NCI-H774 (cell line): ENCODE results near the gene PRR30.
"Not testable (repeated sequence)": the region's sequence is repeated elsewhere in the genome, so short reads cannot be mapped to it uniquely, and the experiment has no call there.

ENCODE experiments used
- DNase-seq: peaks from one replicate; lab custom pipeline; 2025; lab: John Stamatoyannopoulos, UW

Gene PRR30

DNA sequence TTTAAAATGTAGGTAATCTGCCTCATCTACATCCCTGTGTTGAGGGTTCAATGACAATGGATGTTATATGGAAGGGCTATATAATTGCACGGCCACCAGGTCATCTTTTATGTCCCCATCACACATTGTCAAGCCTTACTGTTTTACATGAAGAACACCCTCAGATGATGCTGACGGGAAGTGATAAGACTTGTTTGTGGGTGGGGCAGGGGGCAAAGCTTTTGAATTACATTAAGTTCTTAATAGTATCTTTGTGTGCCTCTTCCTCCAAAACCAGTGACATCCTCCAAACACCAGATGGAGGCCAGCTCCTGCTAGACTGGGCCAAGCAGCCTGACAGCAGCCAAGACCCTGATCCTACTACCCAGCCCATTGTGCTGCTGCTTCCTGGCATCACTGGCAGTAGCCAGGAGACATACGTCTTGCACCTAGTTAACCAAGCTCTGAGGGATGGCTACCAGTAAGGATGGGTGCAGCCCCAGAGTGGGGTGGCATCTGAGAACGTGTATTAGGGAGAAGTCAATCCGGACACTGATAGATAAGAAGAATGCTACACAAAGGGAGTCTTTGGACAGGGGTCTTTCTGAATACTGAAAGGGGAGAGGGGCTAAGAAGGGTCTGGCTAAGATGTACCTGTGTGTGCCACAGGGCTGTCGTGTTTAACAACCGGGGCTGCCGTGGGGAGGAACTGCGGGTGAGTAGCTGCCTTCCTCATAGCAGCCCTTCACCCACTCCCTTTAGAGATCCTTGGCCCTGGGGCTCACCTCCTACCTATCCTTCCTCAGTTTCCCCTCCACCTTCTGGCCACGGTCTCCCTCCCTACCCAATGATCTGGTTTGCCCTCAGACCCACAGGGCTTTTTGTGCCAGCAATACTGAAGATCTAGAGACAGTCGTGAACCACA is 10.3 kb downstream of the PRR30 start:
- no peak for DNase-seq

DNA sequence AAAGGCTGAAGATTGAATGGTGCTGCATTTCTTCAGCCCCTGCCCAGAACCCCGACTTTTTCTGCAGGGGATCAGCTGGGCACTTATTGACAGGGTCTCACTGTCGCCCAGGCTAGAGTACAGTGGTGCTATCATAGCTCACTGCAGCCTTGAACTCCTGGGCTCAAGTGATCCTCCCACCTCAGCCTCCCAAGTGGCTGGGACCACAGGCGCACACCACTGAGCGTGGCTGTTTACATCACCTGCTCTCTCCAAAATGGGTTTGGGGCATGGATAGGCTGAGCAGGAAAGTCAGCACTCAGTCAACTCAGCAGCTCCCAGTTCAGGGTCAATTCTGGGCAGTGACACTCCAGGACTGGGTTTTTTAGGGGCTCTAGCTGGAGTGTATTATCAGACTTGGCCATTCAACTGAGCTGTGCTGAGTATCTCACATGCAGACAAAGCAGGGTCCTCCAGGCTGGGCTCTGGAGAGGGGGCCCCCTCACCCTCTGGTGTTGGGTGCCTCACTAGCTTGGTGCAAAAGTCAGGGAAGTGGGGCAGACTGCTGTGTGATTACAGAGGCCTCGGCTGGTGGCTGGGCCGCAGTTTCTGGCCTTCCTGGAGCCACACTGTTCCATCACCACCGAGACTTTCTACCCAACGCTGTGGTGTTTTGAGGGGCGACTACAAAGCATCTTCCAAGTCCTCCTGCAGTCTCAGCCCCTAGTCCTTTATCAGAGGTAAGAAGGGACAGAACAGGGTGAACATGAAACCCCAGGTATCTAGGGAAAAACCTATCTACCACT is 11.1 kb downstream of the PRR30 start:
- no peak for DNase-seq

DNA sequence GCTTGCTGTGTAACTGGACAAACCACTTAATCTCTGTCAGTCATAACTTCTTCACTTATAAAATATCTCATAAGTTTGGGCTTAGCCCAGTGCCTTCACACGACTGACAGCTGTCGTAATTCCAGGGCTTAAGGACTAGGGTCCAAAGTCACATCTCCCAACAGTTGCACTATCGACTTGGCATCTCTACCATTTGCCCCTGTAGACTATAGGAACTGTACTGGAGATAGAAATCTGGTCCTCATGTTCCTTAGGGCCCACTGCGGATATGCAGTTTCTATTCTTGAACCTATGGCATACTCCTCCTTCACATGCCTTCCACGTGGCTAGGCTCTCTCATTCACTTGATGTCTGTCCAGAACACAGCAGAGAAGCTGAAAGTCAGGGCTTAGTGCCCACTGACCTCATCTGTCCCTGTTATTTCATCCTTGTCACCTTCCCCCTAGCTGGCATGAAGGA is 12.9 kb downstream of the PRR30 start:
- DNase-seq = no peak

DNA sequence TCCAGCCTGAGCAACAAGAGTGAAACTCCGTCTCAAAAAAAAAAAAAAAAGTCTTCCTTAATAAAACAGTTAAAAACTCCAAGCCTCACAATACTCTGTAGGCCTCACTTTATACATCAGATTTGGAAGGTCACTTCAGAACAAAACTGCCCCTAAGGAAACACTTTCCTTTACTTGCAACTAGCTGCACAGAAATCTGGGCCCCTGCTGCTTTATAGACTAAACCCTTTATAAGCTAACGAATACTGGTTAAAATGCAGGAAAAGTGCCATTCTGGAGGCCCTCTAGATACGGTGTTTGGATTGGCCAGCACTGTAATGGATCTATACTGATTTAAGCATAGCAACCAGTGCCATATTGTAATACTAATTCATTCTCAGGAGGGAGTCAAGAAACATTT is 14.1 kb downstream of the PRR30 start:
- no peak for DNase-seq

DNA sequence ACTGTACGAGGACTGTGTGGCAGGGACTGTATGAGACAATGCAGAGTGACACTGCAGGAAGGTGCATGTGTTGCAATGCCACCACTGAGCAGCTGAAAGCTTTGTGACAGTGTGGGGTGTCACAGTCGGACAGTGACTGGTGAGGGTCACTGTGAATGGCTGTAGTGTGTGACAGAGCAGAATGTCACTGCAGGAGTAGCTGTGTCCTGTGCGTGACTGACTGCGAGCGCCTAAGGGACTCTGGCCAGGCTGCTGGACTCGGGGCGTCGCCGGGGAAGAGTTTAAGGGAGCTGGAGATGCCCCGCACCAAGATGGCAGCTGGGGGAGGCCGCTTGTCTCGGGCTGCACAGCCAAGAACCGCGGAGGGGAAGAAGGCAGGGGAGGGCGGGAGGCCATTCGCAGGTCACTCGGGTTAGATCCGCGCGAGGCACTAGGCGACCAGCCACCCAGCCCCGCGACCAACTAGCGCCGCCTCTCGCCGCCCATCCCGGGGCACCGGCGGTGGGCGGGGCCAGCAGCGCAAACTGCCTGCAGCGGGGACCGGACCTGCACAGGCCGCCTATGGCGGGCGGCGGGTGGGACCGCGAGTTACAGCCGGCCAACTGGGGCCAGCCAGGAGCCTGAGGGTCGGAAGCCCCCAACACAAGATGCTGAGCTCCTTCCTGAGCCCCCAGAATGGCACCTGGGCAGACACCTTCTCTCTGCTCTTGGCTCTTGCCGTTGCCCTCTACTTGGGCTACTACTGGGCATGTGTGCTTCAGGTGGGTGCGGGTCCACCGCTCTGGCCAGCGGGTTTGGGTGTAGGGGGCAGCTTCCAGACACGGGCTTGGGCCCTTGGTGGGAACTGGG is 15.7 kb downstream of the PRR30 start, which contains the start of gene ABHD1:
Gene ABHD1 (plus strand): TSS at position 514 of the 849 bp plus-strand sequence. CDS start 134 bp downstream, at position 648.
- peak; percentile 13 for DNase-seq

DNA sequence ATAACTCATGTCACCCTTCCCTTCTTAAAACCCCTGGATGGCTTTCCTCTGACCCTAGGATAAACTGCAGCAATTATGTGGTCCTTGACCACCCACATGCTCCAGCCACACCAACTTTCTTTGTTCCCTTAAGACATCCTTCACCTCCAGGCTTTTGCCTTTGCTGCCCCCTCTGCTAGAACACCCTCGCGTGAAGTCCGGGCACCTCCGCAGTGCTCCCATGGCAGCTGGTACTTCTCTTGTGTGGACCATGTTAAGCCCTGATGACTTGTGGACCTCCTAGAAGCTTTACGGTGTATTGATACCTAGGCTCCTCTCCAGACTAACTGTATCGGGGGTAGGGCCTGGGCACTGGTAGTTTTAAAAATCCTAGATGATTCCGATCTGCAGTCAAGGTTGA is 16.4 kb downstream of the PRR30 start:
- no peak for DNase-seq

DNA sequence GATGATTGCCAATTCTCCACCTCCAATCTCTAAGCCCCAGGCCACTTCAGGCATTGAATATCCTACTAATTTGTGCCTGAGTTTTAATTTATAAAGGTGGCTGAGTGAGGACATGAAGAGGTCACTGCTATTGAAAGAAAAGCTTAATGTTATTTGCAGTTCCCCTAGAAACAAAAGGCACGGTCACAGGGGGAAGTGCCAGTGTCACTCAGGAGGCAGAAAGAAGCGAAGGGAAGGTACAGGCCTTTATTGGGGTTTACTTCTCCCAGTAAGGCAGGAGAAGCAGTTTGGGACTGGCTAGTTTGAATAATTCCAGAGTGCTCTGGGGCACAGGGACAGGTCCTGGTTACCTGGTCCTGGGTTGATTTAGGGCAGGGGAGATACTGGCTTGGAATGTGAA is 17.3 kb downstream of the PRR30 start:
- no peak for DNase-seq

DNA sequence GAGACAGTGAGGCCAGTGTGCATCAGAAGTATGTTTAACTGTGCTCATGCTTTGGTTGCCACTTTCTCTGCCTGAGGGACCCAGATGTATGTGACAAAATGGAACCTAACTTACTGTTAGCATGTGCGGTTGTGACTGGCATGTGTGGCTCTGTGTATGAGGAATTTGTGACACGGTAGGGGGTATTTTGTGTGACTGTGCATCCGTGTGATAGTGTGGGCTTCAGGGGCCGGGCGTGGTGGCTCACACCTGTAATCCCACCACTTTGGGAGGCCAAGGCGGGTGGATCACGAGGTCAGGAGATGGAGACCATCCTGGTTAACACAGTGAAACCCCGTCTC is 19.9 kb downstream of the PRR30 start:
- not testable (repeated sequence) for DNase-seq

DNA sequence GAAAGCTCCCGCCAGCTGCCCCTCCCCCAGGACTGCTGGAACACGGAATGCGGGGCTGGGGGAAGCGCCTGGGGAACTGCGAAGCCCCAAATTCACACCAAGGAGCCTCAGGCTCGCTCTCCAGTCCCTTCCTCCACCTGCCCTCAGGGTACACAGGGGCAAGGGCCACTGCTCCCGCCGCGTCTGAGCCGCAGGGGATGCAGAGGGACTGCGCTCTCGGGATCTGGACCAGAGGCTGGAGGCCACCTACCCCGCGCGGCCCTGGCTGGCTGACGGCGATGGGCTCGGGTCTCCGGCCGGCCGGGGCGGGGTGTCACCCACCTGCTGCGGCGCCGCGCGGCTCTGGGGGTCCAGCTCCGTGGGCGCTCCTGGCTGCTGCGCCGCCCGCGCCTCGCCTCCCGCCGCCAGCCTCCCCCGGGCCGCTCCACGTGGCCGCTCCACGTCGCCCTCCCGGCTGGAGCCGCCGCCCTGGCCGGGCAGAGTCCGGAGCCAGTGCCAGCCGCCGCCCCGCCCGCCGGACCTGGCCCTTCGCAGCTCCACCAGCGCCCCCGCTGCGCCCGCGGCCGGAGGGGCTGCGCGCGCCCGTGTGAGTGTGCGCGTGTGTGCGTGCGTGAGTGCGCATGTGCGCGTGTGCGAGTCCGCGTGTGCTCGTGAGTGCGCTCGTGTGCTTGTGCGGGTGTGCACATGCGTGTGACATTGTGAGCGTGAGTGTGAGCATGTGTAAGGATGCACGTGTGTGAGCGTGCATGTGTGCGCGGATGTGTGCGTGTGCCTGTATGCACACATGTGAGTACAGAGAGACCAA is 20.5 kb downstream of the PRR30 start, which contains the start of gene CGREF1:
Gene CGREF1 (minus strand): TSS at position 604 of the 805 bp plus-strand sequence. CDS start 14,762 bp downstream, outside the sequence.
- no peak for DNase-seq

DNA sequence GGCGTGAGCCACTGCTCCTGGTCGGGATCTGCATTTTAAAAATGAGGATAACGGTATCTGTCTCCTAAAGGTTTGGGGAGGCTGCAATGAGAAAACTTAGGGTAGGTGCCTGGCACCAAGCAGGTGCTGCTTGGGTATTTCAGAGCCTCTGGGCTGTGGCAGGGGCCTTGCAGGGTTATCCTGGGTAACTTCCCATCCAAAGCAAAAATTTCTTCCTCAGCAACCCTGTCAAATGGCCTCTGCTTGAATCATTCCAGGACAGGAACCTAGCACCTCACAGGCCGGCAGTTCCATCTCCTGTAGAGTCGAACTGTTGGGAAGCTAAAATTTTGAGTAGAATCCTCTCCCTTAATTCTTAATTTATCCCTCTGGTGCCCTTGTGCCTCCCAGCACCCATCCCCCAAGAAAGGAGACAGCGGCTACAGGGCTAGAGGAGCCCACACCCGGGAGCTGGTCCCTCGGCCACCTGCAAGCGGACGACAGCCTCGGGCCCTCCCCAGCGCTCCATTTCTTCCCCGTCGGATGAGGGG is 21.1 kb downstream of the PRR30 start:
- DNase-seq = no peak

DNA sequence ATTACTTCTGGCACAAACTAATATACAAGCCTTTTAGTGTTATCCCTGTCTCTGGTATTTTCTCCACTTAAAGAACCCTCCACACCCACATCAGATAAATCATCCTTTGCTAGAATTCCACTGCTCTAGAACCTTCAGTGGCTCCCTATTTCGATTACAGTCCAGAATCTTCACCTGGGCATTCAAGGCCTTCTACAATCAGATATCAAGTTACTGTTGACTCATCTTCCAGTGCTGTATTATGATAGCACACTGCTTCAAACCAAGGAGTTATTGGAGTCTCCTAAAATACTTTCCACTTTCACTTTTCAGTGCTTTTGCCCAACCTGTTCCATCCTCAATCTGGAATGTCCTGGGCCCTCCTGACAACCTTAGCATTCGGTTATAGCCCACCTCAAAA is 23.7 kb downstream of the PRR30 start:
- no peak for DNase-seq

DNA sequence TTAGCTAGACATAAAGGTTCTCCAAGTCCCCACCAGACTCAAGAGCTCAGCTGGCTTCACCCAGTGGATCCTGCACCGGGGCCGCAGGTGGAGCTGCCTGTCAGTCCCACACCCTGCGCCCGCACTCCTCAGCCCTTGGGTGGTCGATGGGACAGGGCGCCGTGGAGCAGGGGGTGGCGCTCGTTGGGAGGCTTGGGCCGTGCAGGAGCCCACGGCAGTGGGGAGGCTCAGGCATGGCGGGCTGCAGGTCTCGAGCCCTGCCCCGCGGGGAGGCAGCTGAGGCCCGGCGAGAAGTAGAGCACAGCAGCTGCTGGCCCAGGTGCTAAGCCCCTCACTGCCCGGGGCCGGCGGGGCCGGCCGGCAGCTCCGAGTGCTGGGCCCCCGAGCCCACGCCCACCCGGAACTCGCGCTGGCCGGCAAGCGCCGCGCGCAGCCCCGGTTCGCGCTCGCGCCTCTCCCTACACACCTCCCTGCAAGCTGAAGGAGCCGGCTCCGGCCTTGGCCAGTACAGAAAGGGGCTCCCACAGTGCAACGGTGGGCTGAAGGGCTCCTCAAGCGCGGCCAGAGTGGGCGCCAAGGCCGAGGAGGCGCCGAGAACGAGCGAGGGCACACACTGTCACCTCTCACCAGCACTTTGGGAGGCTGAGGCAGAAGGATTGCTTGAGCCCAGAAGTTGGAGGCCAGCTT is 27.7 kb downstream of the PRR30 start:
- DNase-seq = not testable (repeated sequence)

DNA sequence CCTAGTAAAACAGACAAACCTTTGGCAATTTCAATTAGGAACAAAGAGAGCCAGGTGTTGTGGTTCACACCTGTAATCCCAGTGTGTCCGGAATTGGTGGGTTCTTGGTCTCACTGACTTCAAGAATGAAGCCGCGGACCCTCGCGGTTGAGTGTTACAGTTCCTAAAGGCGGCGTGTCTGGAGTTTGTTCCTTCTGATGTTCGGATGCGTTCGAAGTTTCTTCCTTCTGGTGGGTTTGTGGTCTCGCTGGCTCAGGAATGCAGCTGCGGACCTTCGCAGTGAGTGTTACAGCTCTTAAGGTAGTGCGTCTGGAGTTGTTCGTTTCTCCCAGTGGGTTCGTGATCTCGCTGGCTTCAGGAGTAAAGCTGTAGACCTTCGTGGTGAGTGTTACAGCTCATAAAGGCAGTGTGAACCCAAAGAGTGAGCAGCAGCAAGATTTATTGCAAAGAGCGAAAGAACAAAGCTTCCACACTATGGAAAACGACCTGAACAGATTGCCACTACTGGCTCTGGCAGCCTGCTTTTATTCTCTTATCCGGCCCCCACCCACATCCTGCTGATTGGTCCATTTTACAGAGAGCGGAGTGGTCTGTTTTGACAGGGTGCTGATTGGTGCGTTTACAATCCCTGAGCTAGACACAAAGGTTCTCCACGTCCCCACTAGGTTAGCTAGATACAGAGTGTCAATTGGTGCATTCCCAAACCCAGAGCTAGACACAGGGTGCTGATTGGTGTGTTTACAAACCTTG is 28.4 kb downstream of the PRR30 start:
- DNase-seq = not testable (repeated sequence)

DNA sequence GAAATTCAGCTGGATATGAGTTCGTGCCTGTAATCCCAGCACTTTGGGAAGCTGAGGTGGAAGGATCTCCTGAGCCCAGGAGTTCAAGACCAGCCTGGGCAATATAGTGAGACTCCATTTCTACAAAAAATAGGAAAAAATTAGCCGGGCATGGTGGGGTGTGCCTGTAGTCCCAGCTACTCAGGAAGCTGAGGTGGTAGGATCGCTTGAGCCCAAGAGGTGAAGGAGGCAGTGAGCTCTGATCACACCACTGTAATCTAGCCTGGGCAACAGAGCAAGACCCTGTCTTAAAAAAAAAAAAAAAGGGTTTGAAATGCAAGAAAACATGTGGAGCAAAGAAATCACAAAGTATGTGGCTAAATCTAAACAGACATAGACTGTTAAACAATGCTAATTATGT is 30.1 kb downstream of the PRR30 start:
- no peak for DNase-seq

DNA sequence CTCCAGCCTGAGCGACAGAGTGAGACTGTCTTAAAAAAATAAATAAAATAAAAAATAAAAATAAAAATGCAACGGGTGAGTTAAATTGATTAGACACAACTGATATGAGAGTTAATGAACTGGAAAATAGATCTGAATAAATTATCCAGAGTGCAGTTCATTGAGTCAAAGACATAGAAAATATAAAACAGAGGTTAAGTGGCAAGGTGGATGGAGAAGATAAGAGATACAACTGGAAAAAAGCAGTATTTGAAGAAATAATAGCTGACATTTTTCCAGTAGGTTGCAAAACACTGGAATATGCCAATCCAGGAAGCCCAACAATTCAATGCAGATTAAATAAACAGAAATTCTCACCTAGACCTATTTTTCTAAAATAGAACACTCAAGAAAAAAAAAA is 31.0 kb downstream of the PRR30 start:
- no peak for DNase-seq

DNA sequence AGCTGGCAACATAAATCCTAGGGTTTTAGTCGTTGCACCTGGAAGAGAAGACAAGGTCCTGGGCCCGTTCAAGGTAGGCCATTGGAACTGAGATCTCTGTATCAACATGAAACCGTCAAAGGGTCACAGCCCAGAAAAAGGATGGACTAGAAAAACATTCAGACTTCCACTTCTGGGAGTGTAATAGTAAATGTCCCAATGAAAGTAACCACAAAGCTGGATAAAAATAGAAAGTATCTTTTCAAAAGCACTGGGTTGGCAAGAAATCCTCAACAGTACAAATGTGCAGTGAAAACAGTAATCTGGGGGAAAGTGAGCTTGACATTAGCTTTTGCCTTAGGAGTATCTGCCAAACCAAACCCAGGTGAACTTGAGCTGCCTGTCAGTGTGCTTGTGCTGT is 33.2 kb downstream of the PRR30 start:
- no peak for DNase-seq

DNA sequence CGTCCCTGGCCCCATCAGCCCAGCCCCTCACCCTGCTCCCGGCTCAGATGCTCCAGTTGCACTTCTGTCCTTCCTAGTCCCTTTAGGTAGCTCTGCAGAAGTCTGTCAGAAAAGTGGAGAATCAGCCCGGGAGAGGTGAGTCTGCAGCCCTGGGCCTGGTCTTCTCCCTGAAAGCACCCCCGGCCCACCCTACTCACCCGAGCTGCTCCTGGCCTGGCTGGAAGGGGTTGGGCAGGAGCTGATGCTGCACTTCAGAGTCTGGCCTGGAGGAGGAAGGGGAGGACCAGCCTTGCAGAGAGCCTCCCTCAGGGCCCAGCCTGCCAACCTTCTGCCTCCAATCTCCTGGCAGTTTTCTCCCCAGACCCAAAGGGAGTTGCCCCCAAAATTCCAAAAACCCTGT is 36.9 kb downstream of the PRR30 start:
- no peak for DNase-seq

DNA sequence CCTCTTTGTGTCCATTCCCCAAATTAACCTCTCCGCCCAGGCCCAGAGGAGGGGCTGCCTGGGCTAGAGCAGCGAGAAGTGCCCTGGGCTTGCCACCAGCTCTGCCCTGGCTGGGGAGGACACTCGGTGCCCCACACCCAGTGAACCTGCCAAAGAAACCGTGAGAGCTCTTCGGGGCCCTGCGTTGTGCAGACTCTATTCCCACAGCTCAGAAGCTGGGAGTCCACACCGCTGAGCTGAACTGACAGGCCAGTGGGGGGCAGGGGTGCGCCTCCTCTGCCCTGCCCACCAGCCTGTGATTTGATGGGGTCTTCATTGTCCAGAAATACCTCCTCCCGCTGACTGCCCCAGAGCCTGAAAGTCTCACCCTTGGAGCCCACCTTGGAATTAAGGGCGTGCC is 39.2 kb downstream of the PRR30 start:
- no peak for DNase-seq

DNA sequence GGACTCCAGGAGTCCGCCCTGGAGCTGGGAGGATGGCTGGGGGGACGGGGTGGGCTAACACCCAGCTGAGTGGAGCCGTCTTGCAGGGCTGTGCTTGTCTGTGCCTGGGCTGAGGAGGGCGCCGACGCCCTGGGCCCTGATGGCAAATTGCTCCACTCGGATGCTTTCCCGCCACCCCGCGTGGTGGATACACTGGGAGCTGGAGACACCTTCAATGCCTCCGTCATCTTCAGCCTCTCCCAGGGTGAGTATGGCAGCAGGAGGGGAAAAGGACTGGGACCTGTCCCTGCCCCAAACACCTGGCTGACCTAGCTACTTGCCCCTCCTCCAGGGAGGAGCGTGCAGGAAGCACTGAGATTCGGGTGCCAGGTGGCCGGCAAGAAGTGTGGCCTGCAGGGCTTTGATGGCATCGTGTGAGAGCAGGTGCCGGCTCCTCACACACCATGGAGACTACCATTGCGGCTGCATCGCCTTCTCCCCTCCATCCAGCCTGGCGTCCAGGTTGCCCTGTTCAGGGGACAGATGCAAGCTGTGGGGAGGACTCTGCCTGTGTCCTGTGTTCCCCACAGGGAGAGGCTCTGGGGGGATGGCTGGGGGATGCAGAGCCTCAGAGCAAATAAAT is 39.8 kb downstream of the PRR30 start:
- DNase-seq = no peak
